Measurements from ENCODE around the gene RRAS2.

- no peak for TF ChIP-seq EZH2 (optimal IDR thresholded peaks at IDR 0.05; ENCODE audit: low read depth, low read length)
- no peak for TF ChIP-seq CTCF (IDR thresholded peaks at IDR 0.05; ENCODE audit: low read length)
Observed at GRCh38 chr11:14248580-14248981, 110.4 kb downstream of the RRAS2 start.
